Embryonic facial prominence (tissue), 1 donor: ENCODE results near the gene ADSS1.

Experiments
- DNase-seq: peaks from one replicate; pipeline ENCODE4 v3.0.0-alpha.2; 2016; ENCODE audit errors: extremely low spot score

The ADSS1 gene

GRCh38 chr14:104687601-104688504 is 36.2 kb upstream of the ADSS1 start:
- DNase-seq: no peak

- no peak for DNase-seq
Observed at GRCh38 chr14:104688505-104689108, 35.4 kb upstream of the ADSS1 start.

GRCh38 chr14:104689109-104689880 is 34.7 kb upstream of the ADSS1 start, which contains the start of gene INF2:
TSS of gene INF2 (plus strand) at chr14:104689618. CDS start at chr14:104701366, 11,748 bp downstream.
- no peak for DNase-seq

- DNase-seq: no peak
Observed at GRCh38 chr14:104689881-104690711, 33.9 kb upstream of the ADSS1 start.

DNA sequence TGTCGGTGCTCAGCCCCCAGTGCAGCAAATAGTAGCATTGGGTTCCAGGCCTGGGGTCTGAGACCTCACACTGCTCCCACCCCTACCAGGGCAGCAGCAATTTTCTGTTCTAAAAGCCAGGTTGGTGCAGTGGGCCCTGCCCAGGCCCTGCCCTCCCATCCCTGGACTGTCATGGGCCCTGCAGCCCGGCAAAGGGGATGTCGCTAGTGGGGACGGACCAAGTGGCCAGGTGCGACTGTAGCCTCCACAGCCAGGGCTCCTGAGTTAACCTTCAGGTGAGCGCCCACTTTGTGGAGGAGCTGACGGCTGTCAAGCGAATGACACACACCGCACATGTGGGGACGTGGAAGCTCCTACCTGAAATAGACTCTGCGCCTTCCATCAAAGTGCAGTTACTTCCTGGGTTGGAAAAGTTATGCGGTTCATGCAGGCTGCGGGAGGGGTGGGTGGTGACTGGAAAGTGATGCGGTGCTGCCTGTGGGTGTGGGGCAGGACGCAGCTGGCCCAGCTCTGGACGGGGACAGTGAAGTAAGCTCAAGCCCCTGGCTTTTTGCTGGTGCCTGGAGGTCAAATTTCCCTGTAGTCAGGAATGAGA is 33.1 kb upstream of the ADSS1 start:
- no peak for DNase-seq

DNA sequence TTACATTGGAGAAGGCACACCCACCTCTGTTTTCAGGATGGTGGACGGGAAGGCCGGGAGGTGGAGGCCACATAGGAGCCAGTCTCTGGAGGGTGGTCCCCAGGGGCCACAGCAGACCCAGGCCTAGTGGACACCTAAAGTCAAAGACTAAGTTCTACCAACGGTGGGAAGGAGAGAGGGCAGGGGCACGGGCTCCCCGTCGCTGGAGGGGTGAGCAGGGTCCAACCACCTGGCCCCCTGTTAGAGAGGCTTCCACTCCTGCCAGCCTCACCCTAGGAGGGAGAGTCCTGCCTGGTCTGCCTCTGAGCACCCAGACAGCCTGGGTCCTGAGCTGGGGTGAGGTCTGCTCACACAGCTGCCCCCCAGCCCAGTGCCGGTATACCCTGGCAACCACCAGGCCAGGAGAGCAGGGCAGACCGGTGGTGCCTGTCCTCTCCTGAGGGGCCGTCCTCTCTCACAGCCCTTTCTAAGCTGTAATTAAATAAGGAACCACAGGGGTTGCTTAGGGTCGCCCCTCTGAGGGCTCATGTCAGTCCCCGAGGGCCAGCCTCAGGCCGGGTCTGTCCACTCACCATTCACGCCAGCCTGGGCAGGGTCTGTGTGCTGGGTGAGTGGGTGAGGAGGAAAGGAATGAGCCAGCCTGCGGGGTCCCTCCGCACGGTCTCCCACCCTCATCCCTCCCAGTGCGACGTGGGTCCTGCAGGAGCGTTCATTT is 32.3 kb upstream of the ADSS1 start:
- DNase-seq: no peak

DNA sequence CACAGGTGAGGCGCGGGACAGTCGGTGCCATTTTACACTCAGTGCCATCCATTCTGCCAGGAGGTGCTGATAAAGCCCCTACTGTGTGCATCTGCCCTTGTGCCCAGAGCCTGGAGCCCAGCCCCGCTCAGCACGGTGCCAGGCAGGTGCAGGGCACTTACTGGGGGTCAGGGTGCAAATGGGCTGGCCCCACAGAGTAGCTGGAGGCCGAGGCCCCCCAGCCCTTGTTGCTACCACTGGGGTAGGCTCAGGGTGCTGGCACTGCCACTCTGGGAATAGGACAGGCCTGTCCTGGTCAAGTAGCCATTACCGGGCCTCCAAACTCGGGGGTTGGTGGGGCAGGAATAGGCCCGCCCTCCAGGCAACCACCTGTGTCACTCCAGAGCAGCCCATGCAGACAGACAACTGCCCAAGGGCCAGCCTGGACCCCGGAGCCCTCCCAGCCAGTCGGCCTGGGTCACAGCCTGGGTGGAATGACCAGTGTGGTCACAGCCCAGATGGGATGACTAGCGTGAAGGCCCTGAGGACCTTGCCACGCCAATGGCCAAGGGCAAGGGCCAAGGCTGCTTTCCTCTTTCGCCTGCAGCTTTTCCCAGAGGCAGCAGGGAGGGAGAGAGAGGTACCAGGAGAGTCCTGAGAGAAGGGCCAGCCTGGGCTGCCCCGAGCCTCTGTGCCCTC is 31.6 kb upstream of the ADSS1 start:
- no peak for DNase-seq

DNA sequence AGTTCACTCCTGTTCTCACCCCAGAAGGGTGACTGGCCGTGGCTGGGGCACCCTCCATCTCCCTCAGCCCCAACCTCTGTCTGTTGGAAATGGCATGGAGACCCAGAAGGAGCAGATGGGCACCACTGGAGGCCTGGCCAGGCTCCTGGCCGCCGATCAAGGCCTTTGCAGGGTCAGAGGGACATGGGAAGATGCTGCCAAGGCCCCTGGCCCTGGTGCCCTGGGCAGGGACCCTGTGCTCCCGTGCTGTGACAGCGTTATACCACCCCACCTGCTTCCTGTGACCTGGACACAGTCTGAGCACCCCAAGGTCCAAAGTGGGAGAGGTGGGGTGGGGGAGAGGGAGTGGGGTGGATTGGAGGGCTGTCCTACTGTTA is 31.1 kb upstream of the ADSS1 start:
- DNase-seq: no peak

DNA sequence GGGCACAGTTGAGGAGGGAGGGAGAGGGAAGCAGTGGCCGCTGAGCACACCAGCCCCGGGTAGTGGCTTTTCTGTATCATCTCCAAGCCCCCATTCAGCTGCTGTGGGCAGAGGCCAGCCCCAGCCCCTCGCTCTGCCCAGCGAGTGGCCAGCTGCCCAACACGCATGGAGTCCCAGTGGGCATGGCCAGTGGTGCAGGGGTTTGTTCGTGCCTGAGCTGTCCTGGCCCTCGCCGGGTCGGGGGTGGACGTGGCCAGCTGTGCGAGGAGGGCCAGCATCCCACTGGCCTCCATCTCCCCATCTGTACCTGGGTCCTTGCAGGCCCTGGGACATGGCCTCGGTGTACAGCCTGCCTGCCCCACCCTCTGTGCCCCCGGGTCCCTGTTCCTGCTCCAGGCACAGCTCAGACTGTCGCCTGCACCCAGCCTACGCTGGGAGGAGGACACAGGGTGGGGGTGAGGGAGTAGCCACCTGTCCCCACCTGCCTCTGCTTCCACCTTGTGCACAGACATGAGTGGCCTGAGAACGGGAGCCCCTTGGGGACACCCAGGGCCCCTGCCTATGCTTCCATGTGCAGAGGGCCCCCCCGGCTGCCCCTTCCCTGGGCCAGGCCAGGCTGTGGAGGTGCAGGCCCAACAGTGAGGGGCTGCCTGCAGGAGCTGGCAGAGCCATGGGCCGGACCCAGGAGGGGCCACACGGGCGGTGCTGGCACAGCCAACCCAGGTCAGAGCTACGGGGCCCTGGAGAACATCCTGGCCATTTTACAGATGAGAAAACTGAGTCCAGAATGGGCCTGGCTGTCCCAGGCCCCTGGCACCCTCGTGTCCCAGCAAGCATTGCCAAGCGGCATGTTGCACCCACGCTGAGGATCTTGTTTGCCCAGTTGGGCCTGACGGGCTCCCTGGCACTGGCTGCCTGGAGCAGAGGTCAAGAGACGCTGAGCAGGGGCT is 30.3 kb upstream of the ADSS1 start:
- no peak for DNase-seq

GRCh38 chr14:104694475-104694950 is 29.5 kb upstream of the ADSS1 start:
- DNase-seq: no peak

DNA sequence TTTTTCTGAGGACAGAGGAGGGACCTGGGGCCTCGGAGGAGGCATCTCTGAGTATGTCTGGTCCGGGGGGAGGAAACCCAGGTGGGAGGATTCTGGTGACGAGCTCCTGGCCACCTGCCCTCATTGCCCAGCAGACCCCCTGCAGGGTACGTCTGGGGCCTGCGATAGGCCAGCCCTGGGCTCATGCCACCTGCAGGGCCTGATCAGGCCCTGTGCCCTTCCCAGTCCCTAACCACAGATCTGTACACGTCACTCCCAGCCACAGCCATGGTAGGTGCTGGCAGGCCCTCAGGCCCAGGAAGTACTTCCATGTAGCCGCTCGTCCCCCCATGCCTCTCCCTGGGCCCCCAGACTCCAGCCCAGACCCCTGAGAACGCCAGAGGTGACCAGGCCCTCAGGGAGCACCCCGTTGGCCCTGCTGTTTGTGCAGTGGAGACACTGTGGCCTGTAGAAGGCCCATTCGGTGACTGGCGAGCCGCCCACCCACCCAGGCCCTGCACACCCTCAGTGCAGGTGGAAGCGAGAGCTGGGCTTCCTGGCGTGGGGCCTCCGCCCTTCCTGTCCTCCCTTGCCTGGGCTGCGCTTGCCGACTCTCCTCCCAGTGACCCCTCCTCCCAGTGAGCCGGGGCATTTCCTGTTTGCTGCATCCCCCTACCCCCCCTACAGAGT is 28.9 kb upstream of the ADSS1 start:
- no peak for DNase-seq

DNA sequence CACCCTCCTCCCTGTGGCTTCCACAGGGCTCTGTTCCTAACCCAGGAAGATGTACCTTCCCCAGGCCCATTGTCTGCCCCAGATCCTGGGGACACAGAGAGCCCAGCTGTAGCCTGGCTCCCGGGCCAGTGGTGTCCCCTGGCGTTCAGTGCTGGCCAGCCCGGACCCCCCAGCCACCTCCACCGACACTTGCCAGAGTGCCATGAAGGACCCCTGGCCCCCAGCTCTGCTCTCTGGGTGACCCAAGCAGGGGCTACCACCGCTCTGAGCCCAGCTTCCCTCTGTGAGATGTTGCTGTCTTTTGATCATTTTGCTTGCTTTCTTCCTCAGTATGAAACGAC is 28.4 kb upstream of the ADSS1 start:
- DNase-seq: no peak

GRCh38 chr14:104696671-104697316 is 27.2 kb upstream of the ADSS1 start:
- DNase-seq: no peak

DNA sequence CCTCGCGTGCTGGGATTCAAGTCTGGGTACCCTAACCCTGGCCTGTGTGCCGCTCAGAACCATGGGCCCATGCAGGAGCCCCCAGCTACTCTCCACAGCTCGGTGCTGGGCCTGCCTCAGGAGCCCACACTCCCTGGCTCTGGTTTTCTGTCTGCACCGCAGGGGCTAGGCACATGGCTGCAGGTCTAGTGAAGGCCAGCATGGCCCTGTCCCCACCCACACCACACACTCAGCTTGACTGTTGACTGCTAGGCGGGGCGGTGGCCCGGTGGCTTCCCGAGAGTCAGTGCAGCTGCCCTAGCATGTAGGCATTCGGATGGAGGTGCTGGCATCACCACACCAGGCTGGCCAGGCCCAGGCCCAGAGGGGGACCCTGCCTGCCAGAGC is 26.7 kb upstream of the ADSS1 start:
- DNase-seq: no peak

DNA sequence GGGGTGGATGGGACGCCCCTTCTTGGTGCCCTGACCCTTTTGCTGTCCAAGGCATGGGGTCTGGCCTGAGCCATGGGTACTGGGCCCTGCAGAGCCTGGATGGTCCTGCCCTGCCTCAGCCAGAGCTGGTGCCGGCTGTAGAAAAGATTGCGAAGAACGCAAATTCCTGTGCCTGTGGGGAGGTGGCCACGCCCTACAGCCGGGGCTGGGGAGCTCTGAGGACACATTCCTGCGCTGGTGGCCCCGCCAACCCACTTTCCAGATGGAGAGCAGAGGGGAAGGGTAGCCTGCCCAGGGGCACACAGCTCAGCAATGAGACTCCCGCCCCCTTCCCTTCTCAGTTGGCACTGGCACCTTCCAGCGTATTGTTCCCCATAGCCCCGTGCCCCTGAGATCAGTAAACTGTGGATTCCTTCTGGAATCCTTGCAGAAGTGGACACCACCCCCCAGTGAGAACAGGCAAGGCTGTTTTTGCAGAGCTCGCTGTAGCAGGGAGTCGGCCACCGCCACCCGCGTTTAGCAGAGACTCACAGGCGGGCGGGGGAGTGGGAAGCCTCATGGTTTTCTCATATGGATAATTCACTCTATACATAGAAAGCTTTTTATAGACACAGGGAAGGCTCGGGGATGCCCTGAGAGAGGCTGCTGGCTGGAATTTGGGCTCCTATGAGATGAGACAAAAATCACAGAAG is 26.0 kb upstream of the ADSS1 start:
- no peak for DNase-seq

DNA sequence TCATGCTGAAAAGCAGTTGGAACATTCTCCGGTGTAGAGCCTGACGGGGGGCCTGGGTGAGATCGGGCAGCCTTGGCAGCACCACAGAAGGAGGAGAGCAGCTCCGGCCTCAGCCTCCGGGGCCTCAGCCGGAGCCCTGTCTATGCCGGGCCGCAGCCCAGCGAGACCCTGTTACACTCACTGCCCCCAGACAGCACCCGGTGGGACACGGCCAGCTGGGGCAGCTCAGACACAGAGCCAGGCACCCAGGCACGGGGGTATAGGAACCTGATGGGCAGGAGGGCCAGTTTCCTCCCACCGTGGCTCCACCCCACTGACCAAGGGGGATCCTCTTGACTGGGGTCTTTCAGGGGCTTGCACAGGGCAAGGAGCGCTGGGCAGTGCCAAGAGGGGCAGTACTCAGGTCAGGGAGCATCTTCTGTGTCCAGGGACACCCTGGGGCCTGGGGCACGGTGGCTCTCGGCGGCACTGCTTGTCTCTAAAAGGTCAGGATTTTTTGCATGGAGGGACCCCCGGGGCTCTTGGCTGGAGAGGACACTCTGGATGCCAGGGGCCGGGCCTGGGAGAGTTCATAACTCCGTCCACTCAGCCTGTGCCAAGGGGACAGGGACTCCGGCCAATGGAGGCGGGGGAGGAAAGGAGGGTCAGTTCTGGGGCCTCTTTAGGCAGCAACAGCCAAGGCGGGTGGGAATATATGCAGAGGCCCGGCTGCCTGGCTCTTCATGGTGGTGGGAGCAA is 25.2 kb upstream of the ADSS1 start:
- no peak for DNase-seq

- DNase-seq: no peak
Observed at GRCh38 chr14:104699426-104699748, 24.6 kb upstream of the ADSS1 start.
